Measurements from ENCODE around the gene ARHGAP26.
"Not testable (repeated sequence)": the region's sequence is repeated elsewhere in the genome, so short reads cannot be mapped to it uniquely, and the experiment has no call there.

The ARHGAP26 gene

GRCh38 chr5:142904416-142904815 lies 134.2 kb downstream of the ARHGAP26 start:
- no peak for DNase-seq (ENCODE audit: low read depth in 2 of 2)

DNA sequence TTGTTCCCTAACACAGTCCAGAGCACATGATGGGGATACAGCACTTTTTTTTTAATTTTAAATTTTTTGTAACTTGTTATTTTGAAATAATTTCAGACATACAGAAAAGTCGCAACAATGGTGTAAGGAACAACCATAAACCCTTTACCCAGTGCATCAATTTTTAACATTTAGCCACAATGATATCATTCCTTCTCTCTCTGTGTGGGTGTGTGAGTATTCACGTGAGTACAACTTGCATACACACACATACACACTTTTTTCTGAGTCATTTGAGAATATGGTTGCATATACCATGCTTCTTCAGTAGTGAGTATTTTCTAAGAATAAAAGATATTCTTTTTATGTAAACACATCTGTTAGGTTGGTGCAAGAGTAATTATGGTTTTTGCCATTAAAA lies 135.2 kb downstream of the ARHGAP26 start:
- DNase-seq (ENCODE audit: low read depth in 2 of 2), result no peak

- DNase-seq (ENCODE audit: low read depth in 2 of 2), result no peak
Observed at GRCh38 chr5:142906863-142907671, 136.9 kb downstream of the ARHGAP26 start.

GRCh38 chr5:142908659-142909058 lies 138.5 kb downstream of the ARHGAP26 start:
- DNase-seq (ENCODE audit: low read depth in 2 of 2), result no peak

DNA sequence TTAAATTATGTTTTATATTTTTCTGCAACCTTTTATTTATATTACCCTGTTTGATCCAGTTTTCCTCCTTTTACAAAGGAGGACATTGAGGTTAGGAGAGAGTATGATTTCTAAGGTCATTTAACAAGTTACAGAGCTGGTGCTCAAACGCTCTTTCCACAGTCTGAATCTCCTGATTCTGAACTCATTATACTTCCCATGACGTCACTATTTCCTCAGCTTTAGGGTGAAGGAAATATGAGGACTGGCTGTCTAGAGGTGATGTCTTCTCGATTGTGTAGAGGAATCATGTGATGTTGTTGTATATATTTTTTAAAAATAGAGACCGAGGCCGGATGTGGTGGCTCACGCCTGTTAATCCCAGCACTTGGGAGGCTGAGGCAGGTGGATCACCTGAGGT lies 140.0 kb downstream of the ARHGAP26 start:
- no peak for DNase-seq (ENCODE audit: low read depth in 2 of 2)

DNA sequence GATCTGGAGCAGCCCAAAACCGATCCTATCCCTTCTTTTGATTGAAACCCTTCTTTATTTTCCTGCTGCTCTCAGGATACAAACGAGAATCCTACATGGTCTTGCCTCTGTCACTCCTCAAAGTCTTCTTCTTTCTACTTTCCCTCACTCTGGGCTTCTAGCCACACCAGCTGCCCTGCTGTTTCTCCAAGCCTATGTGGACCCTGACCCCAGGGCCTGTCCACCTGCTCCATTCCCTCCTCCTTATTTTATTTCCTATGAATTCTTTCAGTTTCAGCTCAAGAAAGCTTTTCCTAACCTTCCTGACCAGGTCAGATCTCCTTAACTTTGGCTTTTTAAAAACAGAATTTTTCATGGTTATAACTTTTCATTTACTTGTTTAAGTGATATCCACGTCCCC lies 141.0 kb downstream of the ARHGAP26 start:
- no peak for DNase-seq (ENCODE audit: low read depth in 2 of 2)

- no peak for DNase-seq (ENCODE audit: low read depth in 2 of 2)
Observed at GRCh38 chr5:142911775-142912174, 141.6 kb downstream of the ARHGAP26 start.

- DNase-seq (ENCODE audit: low read depth in 2 of 2), result no peak
Observed at GRCh38 chr5:142913728-142914338, 143.7 kb downstream of the ARHGAP26 start.

DNA sequence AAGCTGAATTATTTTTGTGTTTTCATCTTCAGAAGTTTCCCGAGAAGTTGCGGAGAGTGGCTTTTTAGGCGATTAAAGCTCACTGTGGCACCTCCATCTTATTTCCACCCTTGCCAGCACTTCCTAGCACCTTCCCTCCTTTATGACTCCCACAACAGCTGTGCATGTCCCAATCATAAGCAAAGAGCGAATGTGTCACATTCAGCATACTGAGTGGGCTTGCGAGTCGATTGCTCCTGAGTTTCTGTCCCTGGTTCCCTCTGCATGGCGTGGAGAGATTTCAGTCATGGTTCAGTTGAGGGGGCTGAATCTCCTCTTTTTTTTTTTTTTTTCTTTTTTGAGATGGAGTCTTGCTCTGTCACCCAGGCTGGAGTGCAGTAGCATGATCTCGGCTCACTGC lies 144.9 kb downstream of the ARHGAP26 start:
- DNase-seq (ENCODE audit: low read depth in 2 of 2), result no peak

DNA sequence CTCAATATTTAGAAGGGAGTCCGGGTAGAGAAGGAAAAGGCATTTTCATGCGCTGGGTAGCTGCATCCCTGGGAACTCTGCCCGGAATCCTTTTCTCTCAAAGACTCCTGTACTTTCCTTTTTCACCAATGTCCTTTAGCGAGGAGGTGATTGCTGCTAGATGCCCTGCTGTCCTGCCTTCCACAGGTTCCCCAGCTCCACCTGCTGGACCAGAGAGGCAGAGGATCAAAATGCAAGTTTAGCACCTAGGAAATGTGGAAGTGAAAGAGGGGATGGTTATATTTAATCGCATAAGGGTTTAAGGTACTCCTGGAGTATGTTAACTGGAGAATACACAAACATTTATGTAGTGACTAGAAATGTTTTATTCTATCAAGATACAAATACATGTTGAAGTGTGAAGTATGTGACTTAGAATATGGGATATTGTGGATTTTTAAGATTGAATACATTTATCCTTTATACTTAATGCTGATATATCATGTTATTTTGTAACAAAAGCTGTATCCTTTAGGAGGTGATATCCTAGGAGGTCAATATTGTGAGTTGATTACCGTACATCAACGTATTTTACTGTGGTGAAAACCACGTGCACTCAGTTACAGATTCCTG lies 145.7 kb downstream of the ARHGAP26 start:
- DNase-seq (ENCODE audit: low read depth in 2 of 2), result no peak

GRCh38 chr5:142918959-142919635 lies 148.9 kb downstream of the ARHGAP26 start:
- no peak for DNase-seq (ENCODE audit: low read depth in 2 of 2)

- no peak for DNase-seq (ENCODE audit: low read depth in 2 of 2)
Observed at GRCh38 chr5:142920849-142921612, 150.9 kb downstream of the ARHGAP26 start.

DNA sequence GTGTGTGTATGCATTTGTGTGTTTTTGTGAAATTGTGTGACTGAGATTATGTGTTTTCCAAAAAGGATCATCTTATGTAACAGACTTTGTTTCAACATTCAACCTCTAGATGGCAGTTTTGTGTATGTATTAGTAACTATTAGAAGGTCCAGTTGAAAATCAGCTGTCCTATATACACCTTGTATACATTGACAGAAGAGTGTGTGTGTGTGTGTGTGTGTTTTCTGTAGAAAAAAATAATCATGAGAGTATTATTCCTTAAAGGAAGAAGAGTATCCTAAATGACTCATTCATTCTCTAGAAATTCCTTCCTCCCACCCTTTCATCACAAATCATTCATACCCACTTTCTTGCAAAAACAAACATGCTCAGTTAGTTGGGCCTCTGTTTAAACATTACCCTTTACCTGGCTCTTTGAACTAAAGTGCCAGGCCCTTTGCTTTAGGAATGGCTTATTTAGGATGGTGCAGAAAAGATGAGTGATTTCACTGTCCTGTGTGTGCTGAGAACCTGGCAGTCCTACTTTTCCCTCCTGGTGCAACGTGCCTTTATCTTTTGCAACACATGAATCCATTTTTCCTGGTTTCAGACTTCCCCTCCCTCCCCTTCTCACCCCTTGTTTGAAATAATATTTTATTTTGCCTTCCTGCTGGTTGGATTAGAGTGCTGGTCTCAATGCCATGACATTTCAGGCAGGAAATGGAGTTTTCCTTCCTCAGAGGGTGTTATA lies 152.2 kb downstream of the ARHGAP26 start:
- no peak for DNase-seq (ENCODE audit: low read depth in 2 of 2)

GRCh38 chr5:142924135-142924883 lies 154.1 kb downstream of the ARHGAP26 start:
- DNase-seq (ENCODE audit: low read depth in 2 of 2), result no peak

DNA sequence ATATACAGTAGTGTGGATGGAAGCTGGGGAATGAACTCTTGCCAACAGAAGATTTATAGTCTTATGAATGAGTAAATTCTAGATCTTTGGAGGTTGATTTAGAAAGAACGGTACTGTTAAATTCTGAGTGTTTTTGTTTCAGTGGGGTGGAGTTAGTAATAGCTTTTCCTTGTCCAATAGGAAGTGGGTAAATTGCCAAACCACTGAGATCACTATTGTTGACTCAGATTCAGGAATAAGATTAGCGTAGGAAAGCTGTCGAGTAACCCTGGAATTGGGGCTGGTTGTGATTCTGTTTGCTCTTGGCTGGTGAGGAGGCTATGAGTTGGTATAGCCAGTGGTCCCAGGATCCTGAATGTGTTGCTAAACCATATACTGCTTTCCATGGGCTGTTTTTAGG lies 155.6 kb downstream of the ARHGAP26 start:
- DNase-seq (ENCODE audit: low read depth in 2 of 2), result no peak

DNA sequence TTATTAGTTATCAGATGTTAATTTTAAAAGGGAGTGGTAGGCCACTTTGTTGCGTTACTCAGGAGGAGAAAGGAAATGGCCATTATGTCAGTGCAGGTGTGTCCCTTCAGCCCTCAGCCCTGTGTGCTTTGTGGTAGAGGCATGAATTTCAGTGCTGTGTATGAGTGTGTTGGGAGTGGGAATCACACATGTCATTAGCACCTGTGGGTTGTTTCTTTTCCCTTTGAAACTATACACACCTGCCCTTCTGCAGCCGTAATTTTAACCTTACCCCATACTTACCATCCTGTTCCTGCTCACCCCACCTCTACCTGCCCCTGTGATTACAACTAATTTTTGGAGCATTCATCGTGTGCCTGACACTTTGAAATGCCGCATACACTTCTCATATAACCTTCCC lies 156.4 kb downstream of the ARHGAP26 start:
- DNase-seq (ENCODE audit: low read depth in 2 of 2), result no peak

DNA sequence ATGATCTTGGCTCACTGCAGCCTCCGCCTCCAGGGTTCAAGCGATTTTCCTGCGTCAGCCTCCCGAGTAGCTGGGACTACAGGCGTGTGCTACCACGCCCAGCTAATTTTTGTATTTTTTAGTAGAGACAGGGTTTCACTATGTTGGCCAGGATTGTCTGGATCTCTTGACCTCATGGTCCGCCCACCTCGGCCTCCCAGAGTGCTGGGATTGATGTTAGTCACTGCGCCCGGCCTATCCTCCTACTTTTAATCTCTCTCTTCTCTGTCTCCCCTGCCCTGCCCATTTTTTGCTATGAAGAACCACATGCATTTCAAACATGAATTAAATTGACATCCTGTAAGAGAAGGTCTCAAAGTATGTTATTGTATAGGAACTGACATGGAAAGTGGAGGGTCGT lies 158.8 kb downstream of the ARHGAP26 start:
- not testable (repeated sequence) for DNase-seq (ENCODE audit: low read depth in 2 of 2)

DNA sequence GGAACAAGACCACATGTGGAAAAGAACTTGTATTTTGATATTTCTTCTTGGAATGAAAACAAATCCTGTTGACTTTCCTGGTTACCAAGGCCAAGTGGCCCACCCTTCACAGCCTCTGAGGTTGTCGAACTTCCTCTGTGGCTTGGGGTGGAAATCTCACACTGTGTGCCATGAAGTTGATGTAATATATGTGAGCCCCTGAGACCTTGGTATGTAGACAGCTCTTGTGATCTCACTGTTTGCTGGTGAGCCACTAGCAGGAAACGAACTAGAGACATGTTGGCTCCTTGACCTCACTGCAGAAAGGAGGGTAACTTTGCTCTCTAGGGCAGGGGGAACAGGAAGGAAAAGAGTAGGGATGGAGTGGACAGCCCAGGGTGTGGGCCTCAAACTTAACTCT lies 159.4 kb downstream of the ARHGAP26 start:
- peak; percentile 1 to 38 for DNase-seq (ENCODE audit: low read depth in 2 of 2)

DNA sequence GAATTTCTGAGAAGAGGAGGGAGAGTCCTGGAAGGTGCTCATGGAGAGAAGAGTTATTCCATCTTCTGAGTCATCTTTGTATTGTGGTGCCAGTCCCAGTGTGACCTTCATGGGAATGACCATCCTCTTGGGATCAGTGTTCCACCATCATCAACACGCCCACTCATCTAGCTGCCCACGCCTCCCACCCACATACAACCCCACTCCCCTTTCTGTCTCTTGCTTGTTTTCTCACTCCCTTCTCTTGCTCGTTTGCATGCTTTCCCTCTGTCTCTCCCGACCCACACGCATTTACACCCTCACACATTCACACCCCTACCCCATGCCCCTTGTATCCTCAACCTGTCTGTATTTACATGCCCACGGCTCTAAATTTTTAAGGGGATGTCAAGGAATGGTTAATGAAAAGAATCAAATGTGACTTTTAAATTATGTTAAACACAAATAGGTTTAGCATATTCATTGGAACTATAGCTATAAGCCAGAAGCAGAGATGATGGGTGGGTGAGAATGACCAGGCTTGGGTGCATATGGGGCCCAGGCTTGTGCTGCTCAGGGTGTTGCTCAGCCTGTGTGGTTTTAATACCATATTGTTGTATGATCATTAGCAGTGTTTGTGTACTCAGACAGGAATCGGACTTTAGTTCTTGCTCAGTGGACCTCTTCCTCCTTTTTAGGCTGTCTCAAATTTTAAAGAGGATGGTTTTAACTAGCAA lies 160.4 kb downstream of the ARHGAP26 start:
- DNase-seq (ENCODE audit: low read depth in 2 of 2), result no peak
